ENCODE data around the gene APBA3. TPM values are rescaled to one million over a fixed set of nuclear protein-coding genes. Genes with fewer than 3 reads are reported as not detected.
"Not testable (repeated sequence)": the region's sequence is repeated elsewhere in the genome, so short reads cannot be mapped to it uniquely, and the experiment has no call there.

Gene APBA3
- total RNA-seq, 2 experiments from 2014 or later, result 38.2 to 41.8 TPM

GRCh38 chr19:3768015-3768747, 6.7 kb upstream of the APBA3 start:
- Mint-ChIP-seq H3K27ac (no peak overlapping the region), H3K4me1 (ENCODE audit: low read depth) (peaks cover 10% of the 10 kb centered on the region), H3K9me3 (no peaks in the 10 kb centered on the region), H3K4me3 (no peak overlapping the region), H3K27me3 (no peaks in the 10 kb centered on the region), H3K36me3 (peaks cover 12% of the 10 kb centered on the region)
- ChIA-PET CTCF (no interaction called here), POLR2A (interaction anchor here (0.6 kb wide), 1 partner anchor 24 kb away, joined by 3 read pairs; no protein-coding TSS in a partner anchor)
- DNase-seq, result no peak
- intact Hi-C loops (cut with micrococcal nuclease), result no loop called here

GRCh38 chr19:3767050-3767449, 5.6 kb upstream of the APBA3 start:
- Mint-ChIP-seq H3K9me3 (no peaks in the 10 kb centered on the region), H3K4me3 (no peak overlapping the region), H3K27me3 (no peaks in the 10 kb centered on the region), H3K27ac (peak overlapping the region; percentile 36), H3K4me1 (ENCODE audit: low read depth) (peaks cover 15% of the 10 kb centered on the region), H3K36me3 (peaks cover 16% of the 10 kb centered on the region)
- intact Hi-C loops (cut with micrococcal nuclease), result no loop called here
- DNase-seq, result no peak
- POLR2A ChIA-PET, result no interaction called here
- CTCF ChIA-PET, result interaction anchor here (1.8 kb wide), 1 partner anchor 55 kb away, joined by 5 read pairs; no protein-coding TSS in a partner anchor

- Mint-ChIP-seq H3K27ac (peak overlapping the region; percentile 36), H3K27me3 (no peaks in the 10 kb centered on the region), H3K4me3 (no peak overlapping the region), H3K9me3 (no peaks in the 10 kb centered on the region), H3K4me1 (ENCODE audit: low read depth) (peaks cover 19% of the 10 kb centered on the region), H3K36me3 (peaks cover 16% of the 10 kb centered on the region)
- CTCF ChIA-PET, result interaction anchor here (1.8 kb wide), 1 partner anchor 56 kb away, joined by 5 read pairs; no protein-coding TSS in a partner anchor
- intact Hi-C loops (cut with micrococcal nuclease), result no loop called here
- peak; percentile 30 for DNase-seq
- POLR2A ChIA-PET, result no interaction called here
Measured at GRCh38 chr19:3766520-3766919, 5.0 kb upstream of the APBA3 start.

GRCh38 chr19:3765757-3766156, 4.3 kb upstream of the APBA3 start:
- DNase-seq; CTCF ChIA-PET; H3K27ac Mint-ChIP-seq; H3K4me3 Mint-ChIP-seq; POLR2A ChIA-PET; H3K9me3 Mint-ChIP-seq; H3K27me3 Mint-ChIP-seq; intact Hi-C loops (cut with micrococcal nuclease): not testable (repeated sequence)
- peaks cover 19% of the 10 kb centered on the region for H3K4me1 Mint-ChIP-seq (ENCODE audit: low read depth)
- H3K36me3 Mint-ChIP-seq, result peaks cover 21% of the 10 kb centered on the region

- H3K27me3 Mint-ChIP-seq, result no peaks in the 10 kb centered on the region
- peaks cover 21% of the 10 kb centered on the region for H3K4me1 Mint-ChIP-seq (ENCODE audit: low read depth)
- POLR2A ChIA-PET, result no interaction called here
- DNase-seq, result no peak
- intact Hi-C loops (cut with micrococcal nuclease), result no loop called here
- no peak overlapping the region for H3K27ac Mint-ChIP-seq
- CTCF ChIA-PET, result no interaction called here
- no peaks in the 10 kb centered on the region for H3K9me3 Mint-ChIP-seq
- no peak overlapping the region for H3K4me3 Mint-ChIP-seq
- peaks cover 21% of the 10 kb centered on the region for H3K36me3 Mint-ChIP-seq
Measured at GRCh38 chr19:3765121-3765520, 3.6 kb upstream of the APBA3 start.

- Mint-ChIP-seq H3K9me3 (no peaks in the 10 kb centered on the region), H3K36me3 (peaks cover 22% of the 10 kb centered on the region), H3K27ac (peak within 1 kb of the TSS; percentile 99), H3K4me3 (peak within 1 kb of the TSS; percentile 99), H3K27me3 (no peaks in the 10 kb centered on the region), H3K4me1 (ENCODE audit: low read depth) (peaks cover 34% of the 10 kb centered on the region)
- intact Hi-C loops (cut with micrococcal nuclease), result loop anchor here (1.0 to 5.0 kb wide), 9 partner anchors 42 to 638 kb away; partner anchors contain the start of genes ANKRD24, DAPK3, FZR1 and PIP5K1C
- peak; percentile 100 for DNase-seq
- POLR2A ChIA-PET, result interaction anchor here (0.7 to 2.4 kb wide), 7 partner anchors 18 to 1287 kb away, joined by 3 to 13 read pairs (median 3); partner anchors contain the start of gene GADD45B
- CTCF ChIA-PET, result interaction anchor here (0.6 to 3.5 kb wide), 13 partner anchors 21 to 484 kb away, joined by 3 to 43 read pairs (median 5); partner anchors contain the start of genes EEF2, PIP5K1C and YJU2
Measured at GRCh38 chr19:3762501-3763459, 1.3 kb upstream of the APBA3 start, which contains the start of gene MRPL54. MRPL54 (plus strand) TSS chr19:3762682; CDS start chr19:3762701, 19 bp downstream.

GRCh38 chr19:3762130-3762473, 610 bp upstream of the APBA3 start:
- intact Hi-C loops (cut with micrococcal nuclease), result loop anchor here (1.0 to 5.0 kb wide), 8 partner anchors 41 to 639 kb away; partner anchors contain the start of genes ANKRD24, DAPK3, FZR1 and PIP5K1C
- peaks cover 34% of the 10 kb centered on the region for H3K4me1 Mint-ChIP-seq (ENCODE audit: low read depth)
- CTCF ChIA-PET, result interaction anchor here (0.9 to 3.5 kb wide), 11 partner anchors 21 to 225 kb away, joined by 3 to 43 read pairs (median 8); partner anchors contain the start of genes EEF2 and PIP5K1C
- H3K9me3 Mint-ChIP-seq, result no peaks in the 10 kb centered on the region
- no peaks in the 10 kb centered on the region for H3K27me3 Mint-ChIP-seq
- POLR2A ChIA-PET, result interaction anchor here (0.7 to 2.4 kb wide), 4 partner anchors 23 to 1286 kb away, joined by 3 to 13 read pairs (median 6); partner anchors contain the start of gene GADD45B
- H3K36me3 Mint-ChIP-seq, result peaks cover 26% of the 10 kb centered on the region
- H3K4me3 Mint-ChIP-seq, result peak overlapping the region; percentile 99
- peak overlapping the region; percentile 99 for H3K27ac Mint-ChIP-seq
- DNase-seq, result no peak

- intact Hi-C loops (cut with micrococcal nuclease), result loop anchor here (1.0 to 5.0 kb wide), 3 partner anchors 61 to 306 kb away; partner anchors contain the start of genes DAPK3 and ZBTB7A
- Mint-ChIP-seq H3K4me1 (ENCODE audit: low read depth) (peaks cover 32% of the 10 kb centered on the region), H3K9me3 (no peaks in the 10 kb centered on the region), H3K27ac (peak overlapping the region; percentile 96), H3K36me3 (peaks cover 22% of the 10 kb centered on the region), H3K27me3 (no peaks in the 10 kb centered on the region), H3K4me3 (peak overlapping the region; percentile 99)
- DNase-seq, result peak; percentile 30
- POLR2A ChIA-PET, result interaction anchor here (0.6 to 2.4 kb wide), 2 partner anchors 57 to 71 kb away, joined by 3 to 13 read pairs; no protein-coding TSS in a partner anchor
- CTCF ChIA-PET, result interaction anchor here (0.6 to 3.5 kb wide), 5 partner anchors 39 to 69 kb away, joined by 3 to 43 read pairs (median 5); no protein-coding TSS in a partner anchor
Measured at GRCh38 chr19:3760871-3761361, 576 bp downstream of the APBA3 start.

GRCh38 chr19:3759482-3760254, 1.8 kb downstream of the APBA3 start:
- peak overlapping the region; percentile 99 for H3K4me3 Mint-ChIP-seq
- intact Hi-C loops (cut with micrococcal nuclease), result loop anchor here (5.0 kb wide), 2 partner anchors 213 to 308 kb away; partner anchors contain the start of genes DAPK3 and ZBTB7A
- peaks cover 29% of the 10 kb centered on the region for H3K36me3 Mint-ChIP-seq
- H3K27ac Mint-ChIP-seq, result peak overlapping the region; percentile 8
- H3K4me1 Mint-ChIP-seq (ENCODE audit: low read depth), result peaks cover 39% of the 10 kb centered on the region
- POLR2A ChIA-PET, result interaction anchor here (0.6 kb wide), 1 partner anchor 217 kb away, joined by 4 read pairs; no protein-coding TSS in a partner anchor
- no peaks in the 10 kb centered on the region for H3K27me3 Mint-ChIP-seq
- no peak for DNase-seq
- CTCF ChIA-PET, result interaction anchor here (0.9 to 3.5 kb wide), 2 partner anchors 61 to 62 kb away, joined by 3 to 43 read pairs; no protein-coding TSS in a partner anchor
- H3K9me3 Mint-ChIP-seq, result no peaks in the 10 kb centered on the region

- H3K9me3 Mint-ChIP-seq, H3K27ac Mint-ChIP-seq, POLR2A ChIA-PET: not testable (repeated sequence)
Measured at GRCh38 chr19:3758297-3758696, 3.2 kb downstream of the APBA3 start.

More at GRCh38 chr19:3758297-3758696, 3.2 kb downstream of the APBA3 start:
- intact Hi-C loops (cut with micrococcal nuclease); H3K4me3 Mint-ChIP-seq; H3K27me3 Mint-ChIP-seq; DNase-seq: not testable (repeated sequence)
- peaks cover 29% of the 10 kb centered on the region for H3K36me3 Mint-ChIP-seq
- CTCF ChIA-PET, result interaction anchor here (1.2 kb wide), 1 partner anchor 64 kb away, joined by 4 read pairs; no protein-coding TSS in a partner anchor
- H3K4me1 Mint-ChIP-seq (ENCODE audit: low read depth), result peaks cover 36% of the 10 kb centered on the region
